Smooth muscle cell of the brain vasculature (primary cell): Measurements from ENCODE around the gene PACSIN3.
"Not testable (repeated sequence)": the region's sequence is repeated elsewhere in the genome, so short reads cannot be mapped to it uniquely, and the experiment has no call there.

ENCODE experiments used
- DNase-seq: peaks from one replicate; pipeline ENCODE4 v3.0.0-alpha.2; 2012; ENCODE audit warnings: low read depth, low spot score

The PACSIN3 gene

GRCh38 chr11:47186076-47186699, at the start of gene PACSIN3:
Gene PACSIN3 (minus strand): TSS chr11:47186434. CDS start chr11:47182727, 3,707 bp downstream.
- DNase-seq = no peak

GRCh38 chr11:47235163-47235562, 48.9 kb upstream of the PACSIN3 start:
- no peak for DNase-seq

DNA sequence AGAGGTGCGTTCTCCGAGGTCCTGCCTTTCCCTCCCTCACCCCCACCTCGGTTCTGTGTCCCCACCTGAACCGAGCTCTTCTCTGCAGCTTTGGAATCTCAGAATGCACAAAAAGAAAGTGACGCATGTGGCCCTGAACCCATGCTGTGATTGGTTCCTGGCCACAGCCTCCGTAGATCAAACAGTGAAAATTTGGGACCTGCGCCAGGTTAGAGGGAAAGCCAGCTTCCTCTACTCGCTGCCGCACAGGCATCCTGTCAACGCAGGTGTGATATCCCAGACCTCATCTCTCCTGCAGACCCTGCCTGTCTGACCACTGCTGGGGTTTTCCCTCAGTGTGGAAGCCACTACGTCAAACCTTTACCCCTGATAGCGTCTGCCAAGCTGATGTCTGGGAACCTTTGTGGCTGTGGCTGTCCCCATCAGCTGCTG, 48.5 kb upstream of the PACSIN3 start:
- DNase-seq = no peak

- no peak for DNase-seq
These were observed 47.9 kb upstream of the PACSIN3 start for GRCh38 chr11:47233989-47234668.

DNA sequence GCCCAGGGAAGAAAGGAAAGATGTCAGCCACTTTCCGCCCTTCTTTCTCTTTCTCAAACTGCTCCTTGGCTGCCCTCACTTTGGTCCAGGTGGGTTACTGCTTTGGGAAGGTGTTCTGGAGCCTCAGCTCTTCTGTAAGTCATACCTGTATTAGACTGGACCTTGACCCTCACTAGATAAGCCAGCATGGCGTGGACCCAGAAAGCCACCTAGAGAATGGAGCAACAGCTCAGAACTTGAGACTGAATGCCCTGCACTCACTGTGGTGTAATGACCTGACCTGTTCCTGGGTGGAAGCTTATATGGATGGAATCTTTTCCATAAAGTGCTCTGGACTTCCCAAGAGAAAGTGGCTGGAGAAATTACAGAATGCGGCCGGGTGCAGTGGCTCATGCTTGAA, 46.8 kb upstream of the PACSIN3 start:
- no peak for DNase-seq

- DNase-seq = no peak
These were observed 42.9 kb upstream of the PACSIN3 start for GRCh38 chr11:47229161-47229560.

GRCh38 chr11:47225552-47226400, 39.5 kb upstream of the PACSIN3 start:
- DNase-seq = no peak

DNA sequence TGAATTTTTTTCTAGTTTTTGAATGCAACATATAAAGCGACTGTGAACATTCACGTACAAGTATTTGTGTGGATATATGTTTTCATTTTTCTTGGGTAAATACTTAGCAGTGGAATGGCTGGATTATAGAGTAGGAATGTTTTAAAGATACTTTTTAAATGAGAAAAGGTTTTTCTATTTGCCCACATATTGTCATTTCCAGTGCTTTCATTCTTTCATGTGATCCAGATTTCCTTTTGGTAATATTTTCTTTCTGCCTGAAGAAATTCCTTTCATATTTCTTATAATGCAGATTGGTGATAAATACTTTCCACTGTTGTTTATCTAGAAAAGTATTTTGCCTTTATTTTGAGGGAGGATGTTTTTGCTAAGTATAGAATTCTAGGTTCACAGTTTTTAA, 36.5 kb upstream of the PACSIN3 start:
- no peak for DNase-seq

GRCh38 chr11:47220401-47220821, 34.2 kb upstream of the PACSIN3 start:
- DNase-seq = no peak

DNA sequence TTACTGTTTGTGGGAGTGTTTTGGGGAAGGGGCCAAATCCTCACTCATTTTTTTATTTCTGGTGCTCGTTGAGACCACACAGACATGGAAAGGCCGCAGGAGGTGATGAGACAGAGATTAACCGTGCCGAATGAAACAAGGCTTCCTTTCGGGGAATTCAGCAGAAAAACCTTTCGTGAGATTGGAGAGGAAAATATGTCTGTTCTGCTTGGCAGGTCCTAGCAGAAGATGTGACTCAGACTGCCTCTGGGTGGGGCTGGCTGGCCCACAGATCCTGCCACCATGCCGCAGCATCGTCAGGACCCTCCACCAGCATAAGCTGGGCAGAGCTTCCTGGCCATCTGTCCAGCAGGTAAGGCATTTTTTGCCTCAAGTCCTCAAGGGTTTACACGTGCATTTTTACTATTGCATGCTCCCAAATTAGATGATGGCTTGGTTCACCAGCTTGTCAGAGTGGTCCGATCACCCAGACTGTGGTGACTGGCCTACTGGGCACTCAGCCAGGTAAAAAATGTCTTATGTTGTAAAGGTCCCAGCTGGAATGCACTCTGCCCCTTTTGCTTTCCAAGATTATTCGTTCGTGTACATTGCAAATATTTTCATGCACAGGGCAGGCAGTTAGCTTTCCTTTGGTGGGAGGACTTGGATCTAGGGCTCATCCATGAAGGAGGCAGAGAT, 30.0 kb upstream of the PACSIN3 start:
- no peak for DNase-seq

DNA sequence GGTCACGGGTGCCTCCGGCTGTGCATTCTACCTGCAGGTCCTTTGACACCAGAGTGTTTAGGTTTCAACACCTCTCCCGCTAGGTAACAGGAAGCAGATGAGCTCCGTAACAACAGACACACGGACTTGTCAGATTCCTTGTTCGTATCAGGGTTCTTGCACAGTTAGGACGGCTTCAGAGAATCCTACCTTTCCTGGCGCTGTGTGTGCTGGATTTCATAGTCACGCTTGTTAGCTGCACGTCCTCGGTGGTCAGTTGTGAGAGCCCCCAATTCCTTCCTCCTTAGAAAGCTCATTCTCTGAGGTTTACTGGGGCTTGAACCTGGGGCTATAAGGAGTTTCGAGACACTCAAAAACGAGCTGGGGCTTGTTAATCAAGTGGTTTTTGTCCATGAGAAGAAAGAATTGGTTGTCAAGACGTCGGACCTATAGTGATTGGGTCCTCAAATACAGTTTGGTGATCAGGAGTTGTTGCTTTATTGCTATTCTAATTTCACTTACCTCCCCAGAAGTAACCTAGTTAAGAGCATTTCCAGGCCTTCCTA, 29.2 kb upstream of the PACSIN3 start:
- DNase-seq = no peak

DNA sequence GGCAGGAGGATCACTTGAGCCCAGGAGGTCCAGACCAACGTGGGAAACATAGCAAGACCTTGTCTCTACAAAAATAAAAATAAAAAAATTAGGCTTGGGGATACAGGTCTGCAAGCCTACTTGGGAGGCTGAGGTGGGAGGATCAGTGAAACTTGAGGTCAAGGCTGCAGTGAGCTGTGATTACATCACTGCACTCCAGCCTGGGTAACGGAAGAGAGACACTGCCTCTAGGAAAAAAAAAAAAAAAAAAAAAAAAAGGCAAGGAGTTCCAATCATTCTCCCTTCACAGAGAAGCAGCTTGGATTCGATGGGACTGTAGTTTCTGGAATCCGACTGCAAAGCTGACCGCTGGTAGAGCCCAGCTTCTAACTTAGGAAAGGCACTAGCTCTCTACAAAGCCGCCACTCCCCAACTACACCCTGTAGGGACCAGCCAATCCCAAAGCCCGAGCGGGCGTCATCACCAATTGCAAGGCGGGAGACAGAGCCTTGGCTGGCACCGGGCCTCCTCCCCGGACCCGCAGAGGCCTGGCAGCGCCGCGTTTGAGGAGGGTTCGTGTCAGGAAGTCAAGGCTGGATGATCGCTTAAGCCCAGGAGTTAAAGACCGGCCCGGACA, 27.8 kb upstream of the PACSIN3 start:
- no peak for DNase-seq

DNA sequence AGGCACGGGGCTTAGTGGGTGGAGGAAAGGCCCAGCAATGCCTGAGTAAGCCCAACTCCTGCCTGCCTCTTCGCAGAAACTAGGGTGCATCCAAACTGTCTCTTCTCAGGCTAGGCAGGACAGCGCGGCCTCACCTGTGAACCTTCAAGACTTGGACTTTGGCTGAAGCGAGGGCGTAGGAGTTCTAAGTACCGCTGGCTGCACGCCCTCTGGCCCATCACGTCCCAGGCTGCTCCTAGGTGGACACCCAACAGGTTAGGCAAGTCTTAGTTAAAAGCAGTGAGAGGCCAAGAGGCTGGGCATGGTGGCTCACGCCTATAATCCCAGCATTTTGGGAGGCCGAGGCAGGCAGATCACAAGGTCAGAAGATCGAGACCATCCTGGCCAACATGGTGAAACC, 26.7 kb upstream of the PACSIN3 start:
- DNase-seq = no peak

DNA sequence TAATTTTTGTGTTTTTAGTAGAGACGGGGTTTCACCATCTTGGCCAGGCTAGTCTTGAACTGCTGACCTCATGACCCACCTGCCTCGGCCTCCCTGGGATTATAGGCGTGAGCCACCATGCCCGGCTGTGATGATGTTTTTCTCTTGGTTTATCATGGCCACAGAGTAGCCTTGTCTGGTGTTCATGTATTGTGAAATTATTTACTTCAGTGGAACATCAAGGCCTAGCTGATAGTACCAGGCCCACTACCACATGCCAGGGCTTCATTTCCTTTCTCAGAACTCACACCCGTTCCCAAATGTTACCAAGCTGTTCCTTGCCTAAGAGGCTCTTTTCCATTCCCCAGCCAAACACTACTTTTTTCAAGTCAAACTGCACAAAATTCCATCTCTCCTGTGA, 22.4 kb upstream of the PACSIN3 start:
- DNase-seq = no peak

DNA sequence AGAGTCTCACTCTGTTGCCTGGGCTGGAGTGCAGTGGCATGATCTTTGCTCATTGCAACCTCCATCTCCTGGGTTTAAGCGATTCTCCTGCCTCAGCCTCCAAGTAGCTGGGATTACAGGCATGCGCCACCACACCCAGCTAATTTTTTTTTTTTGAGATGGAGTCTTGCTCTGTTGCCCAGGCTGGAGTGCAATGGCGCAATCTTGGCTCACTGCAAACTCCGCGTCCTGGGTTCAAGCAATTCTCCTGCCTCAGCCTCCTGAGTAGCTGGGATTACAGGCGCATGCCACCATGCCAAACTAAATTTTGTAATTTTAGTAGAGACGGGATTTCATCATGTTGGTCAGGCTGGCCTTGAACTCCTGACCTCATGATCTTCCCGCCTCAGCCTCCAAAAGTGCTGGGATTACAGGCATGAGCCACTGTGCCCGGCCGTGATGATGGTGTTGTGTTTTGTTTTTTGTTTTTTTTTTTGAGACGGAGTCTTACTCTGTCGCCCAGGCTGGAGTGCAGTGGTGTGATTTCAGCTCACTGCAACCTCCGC, 21.8 kb upstream of the PACSIN3 start:
- not testable (repeated sequence) for DNase-seq

- no peak for DNase-seq
These were observed 21.2 kb upstream of the PACSIN3 start for GRCh38 chr11:47207459-47207858.

DNA sequence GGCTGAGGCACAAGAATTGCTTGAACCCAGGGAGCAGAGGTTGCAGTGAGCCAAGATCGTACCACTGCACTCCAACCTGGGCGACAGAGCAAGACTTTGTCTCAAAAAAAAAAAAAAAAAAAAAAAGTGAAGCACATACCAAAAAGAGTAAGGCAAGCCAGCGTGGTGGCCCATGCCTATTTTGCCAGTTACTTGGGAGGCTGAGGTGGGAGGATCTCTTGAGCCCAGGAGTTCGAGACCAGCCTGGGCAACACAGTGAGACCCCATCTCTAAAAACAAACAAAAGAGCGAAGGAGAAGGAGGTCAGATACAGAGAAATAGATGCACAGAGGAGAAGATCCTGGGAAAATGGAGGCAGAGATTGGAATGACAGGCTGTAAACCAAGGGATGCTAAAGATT, 20.3 kb upstream of the PACSIN3 start:
- DNase-seq = not testable (repeated sequence)

GRCh38 chr11:47204637-47204989, 18.4 kb upstream of the PACSIN3 start:
- no peak for DNase-seq

DNA sequence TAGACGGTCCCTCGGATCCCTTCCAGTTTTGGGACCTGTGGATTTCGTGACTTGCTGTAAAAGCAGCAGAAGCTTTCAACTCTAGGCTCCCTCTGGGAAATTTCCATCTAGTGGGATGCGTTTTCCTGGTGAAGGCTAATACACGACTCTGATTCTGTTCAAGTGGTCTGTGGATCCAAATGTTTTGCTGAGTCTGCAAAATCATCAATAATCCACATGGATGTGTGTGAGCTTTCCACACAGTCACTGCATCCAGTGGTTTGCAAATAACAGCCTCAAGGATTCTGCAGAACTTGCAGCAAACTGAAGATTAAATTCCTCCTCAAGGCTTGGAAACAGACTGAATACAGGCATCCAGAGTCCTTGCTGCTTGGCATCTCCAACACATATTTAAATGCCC, 16.3 kb upstream of the PACSIN3 start:
- DNase-seq = no peak

DNA sequence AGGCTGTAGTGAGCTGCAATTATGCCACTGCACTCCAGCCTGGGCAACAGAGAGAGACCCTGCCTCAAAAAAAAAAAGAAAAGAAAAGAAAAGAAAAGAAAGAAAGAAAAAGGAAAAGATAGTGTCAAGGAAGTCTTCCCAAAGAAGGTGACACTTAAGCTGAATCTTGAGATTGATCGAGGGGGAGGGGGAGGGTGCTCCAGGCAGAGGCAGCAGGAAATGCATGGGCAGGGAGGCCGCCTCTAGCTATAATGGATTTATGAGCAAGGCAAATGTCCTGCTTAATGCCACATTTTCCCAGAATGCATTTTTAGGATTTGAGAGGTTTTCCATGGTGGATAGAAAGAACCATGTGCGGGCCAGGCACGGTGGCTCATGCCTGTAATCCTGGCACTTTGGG, 14.8 kb upstream of the PACSIN3 start:
- no peak for DNase-seq

- not testable (repeated sequence) for DNase-seq
These were observed 11.9 kb upstream of the PACSIN3 start for GRCh38 chr11:47198161-47198560.
